Nephron progenitor cell (in vitro differentiated cells): ENCODE results near the gene EPHB3.
A peak's percentile ranks its signal among the peaks of the same experiment; 100 is the strongest.

Experiments used
- DNase-seq: peaks from one replicate; pipeline ENCODE4 v3.0.0; 2021
- H3K27ac Mint-ChIP-seq: 2 replicates; pipeline ENCODE4 v1.8.0; 2021; ENCODE audit warnings: mild to moderate bottlenecking, moderate library complexity, mixed read lengths
- H3K27me3 Mint-ChIP-seq: 2 replicates; pipeline ENCODE4 v1.8.0; 2021; ENCODE audit warnings: mild to moderate bottlenecking, low read depth, mixed read lengths; ENCODE audit not compliant: poor library complexity
- H3K36me3 Mint-ChIP-seq: 2 replicates; pipeline ENCODE4 v1.8.0; 2021; ENCODE audit warnings: low read depth, mixed read lengths
- H3K4me1 Mint-ChIP-seq: 2 replicates; pipeline ENCODE4 v1.8.0; 2021; ENCODE audit warnings: mixed read lengths
- H3K4me3 Mint-ChIP-seq: 2 replicates; pipeline ENCODE4 v1.8.0; 2021; ENCODE audit warnings: mild to moderate bottlenecking, moderate library complexity, mixed read lengths
- H3K9me3 Mint-ChIP-seq: 2 replicates; pipeline ENCODE4 v1.8.0; 2021; ENCODE audit warnings: mild to moderate bottlenecking, moderate library complexity, mixed read lengths
- TF ChIP-seq, protein P1 (sequence below): fragments of 200-600 bp; sonication (generic); IDR thresholded peaks from 2 replicates; pipeline ENCODE4 v1.5.0; 2021; ENCODE audit warnings: antibody characterized with exemption

EPHB3 gene

DNA sequence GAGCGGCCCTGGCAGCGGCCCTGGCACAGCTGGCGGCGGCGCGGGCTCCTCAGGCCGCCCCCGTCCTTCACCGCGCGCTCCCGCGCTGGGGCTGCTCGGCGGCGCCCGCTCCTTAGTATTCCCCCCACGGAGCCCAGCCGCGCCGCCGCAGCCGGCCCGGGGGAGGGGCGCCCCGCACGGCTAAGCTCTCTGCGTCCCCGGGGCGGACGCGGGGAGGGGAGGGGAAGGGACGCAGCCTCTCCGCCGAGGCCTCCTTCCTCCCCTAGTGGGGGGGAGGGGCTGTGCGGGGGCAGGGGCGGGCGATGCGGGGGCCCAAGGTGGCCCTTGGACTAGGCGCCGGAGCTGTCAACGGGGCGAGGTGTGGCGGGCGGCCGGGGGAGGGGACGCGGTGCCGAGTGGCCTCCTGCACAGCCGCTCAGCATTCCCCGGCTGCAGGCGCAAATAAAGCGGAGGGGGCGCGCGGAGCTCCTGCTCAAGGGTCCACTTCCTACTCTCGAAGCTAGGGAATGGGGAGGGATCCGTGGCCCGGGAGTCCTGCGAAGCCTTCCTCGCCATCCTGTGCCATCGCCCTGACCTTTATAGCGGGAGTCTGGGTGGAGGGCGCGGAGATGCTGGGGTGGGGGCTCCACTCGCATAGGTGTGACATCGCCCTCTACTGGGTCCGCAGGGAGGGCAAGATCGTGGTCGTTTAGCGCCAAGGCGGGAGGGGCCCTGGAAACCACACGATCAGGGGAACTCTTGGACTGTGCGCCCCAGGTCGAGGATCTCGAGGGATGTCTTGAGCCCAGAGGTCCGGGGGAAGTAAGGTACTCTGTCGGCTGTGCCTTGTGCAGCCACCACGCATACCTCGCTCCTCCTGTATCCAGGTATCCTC, 22.2 kb downstream of the EPHB3 start:
- H3K36me3 Mint-ChIP-seq = peaks cover 26% of the 10 kb centered on the region
- peaks cover 70% of the 10 kb centered on the region for H3K4me1 Mint-ChIP-seq
- no peaks in the 10 kb centered on the region for H3K9me3 Mint-ChIP-seq
- peak overlapping the region; percentile 92 for H3K27ac Mint-ChIP-seq
- peak; percentile 67 for DNase-seq
- no peaks in the 10 kb centered on the region for H3K27me3 Mint-ChIP-seq
- TF ChIP-seq, protein P1, sequence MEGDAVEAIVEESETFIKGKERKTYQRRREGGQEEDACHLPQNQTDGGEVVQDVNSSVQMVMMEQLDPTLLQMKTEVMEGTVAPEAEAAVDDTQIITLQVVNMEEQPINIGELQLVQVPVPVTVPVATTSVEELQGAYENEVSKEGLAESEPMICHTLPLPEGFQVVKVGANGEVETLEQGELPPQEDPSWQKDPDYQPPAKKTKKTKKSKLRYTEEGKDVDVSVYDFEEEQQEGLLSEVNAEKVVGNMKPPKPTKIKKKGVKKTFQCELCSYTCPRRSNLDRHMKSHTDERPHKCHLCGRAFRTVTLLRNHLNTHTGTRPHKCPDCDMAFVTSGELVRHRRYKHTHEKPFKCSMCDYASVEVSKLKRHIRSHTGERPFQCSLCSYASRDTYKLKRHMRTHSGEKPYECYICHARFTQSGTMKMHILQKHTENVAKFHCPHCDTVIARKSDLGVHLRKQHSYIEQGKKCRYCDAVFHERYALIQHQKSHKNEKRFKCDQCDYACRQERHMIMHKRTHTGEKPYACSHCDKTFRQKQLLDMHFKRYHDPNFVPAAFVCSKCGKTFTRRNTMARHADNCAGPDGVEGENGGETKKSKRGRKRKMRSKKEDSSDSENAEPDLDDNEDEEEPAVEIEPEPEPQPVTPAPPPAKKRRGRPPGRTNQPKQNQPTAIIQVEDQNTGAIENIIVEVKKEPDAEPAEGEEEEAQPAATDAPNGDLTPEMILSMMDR = peak; percentile 15
- peak overlapping the region; percentile 60 for H3K4me3 Mint-ChIP-seq

DNA sequence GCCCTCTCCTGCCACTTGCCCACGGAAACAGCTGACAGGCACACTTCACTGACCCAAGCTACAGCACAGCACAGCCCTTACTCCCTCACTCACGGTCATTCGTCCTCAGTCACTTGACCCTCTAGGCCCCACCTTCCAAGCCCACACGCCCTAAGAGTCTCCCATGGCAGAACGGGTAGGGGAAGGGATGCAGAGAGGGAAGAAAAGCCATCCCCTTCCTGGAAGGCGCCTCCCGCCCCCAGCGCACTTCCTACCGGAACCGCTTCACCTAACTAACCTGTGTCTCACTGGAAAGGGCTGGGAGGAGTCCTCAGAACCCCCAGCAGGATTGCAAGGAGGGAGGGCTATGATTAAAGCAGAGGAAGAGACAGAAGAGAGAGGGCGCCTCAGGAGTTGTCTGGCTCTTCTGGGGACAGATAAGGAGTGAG, 22.9 kb downstream of the EPHB3 start:
- Mint-ChIP-seq H3K9me3 (no peaks in the 10 kb centered on the region), H3K27me3 (no peaks in the 10 kb centered on the region), H3K4me1 (peaks cover 63% of the 10 kb centered on the region), H3K36me3 (peaks cover 19% of the 10 kb centered on the region), H3K27ac (peak overlapping the region; percentile 92), H3K4me3 (peak overlapping the region; percentile 60)
- TF ChIP-seq, protein P1 = no peak
- DNase-seq = no peak

DNA sequence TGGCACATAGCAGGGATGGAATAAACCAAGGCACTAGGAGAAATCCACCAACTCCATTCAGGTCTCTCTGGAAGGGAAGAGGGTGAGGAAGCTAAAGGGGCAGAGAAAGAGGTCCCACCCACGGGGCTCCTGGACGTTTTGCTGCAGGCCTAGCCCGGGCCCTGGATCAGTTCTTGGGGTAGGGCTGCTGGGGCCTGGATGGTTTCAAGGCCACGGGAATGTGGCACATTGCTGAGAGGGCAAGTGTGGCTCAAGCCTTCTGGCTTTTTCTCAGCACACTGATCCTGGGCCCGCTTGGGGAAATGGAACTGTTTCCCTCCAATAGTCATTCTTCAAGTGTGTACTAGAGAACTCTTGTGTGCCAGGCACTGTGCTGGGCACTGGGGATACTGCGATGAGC, 24.0 kb downstream of the EPHB3 start:
- Mint-ChIP-seq H3K27ac (no peak overlapping the region), H3K4me1 (peaks cover 54% of the 10 kb centered on the region), H3K36me3 (peaks cover 8% of the 10 kb centered on the region), H3K4me3 (no peak overlapping the region), H3K27me3 (no peaks in the 10 kb centered on the region), H3K9me3 (no peaks in the 10 kb centered on the region)
- no peak for DNase-seq
- TF ChIP-seq, protein P1 = no peak

DNA sequence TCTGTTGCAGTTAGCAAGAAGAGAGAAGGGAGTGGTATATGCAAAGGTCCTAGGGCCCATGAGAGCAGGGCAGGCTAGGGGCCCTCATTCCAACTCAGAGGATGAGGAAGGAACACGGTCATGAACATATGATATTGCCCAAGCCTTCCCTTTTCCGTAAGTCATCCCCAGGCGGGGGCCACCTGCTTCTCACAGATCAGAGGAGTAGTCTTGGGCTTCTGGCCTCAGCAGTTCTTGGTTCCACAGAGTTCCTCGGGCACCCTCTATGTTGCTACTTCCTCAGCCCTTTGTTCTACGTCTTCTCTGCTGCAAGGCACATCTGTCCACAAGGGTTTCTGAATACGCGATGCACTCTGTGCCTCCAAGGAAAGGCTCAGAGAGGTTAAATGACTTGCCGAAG, 25.3 kb downstream of the EPHB3 start:
- H3K27me3 Mint-ChIP-seq = no peaks in the 10 kb centered on the region
- H3K27ac Mint-ChIP-seq = no peak overlapping the region
- no peak for DNase-seq
- peaks cover 50% of the 10 kb centered on the region for H3K4me1 Mint-ChIP-seq
- TF ChIP-seq, protein P1 = no peak
- H3K9me3 Mint-ChIP-seq = no peaks in the 10 kb centered on the region
- H3K36me3 Mint-ChIP-seq = no peaks in the 10 kb centered on the region
- no peak overlapping the region for H3K4me3 Mint-ChIP-seq

DNA sequence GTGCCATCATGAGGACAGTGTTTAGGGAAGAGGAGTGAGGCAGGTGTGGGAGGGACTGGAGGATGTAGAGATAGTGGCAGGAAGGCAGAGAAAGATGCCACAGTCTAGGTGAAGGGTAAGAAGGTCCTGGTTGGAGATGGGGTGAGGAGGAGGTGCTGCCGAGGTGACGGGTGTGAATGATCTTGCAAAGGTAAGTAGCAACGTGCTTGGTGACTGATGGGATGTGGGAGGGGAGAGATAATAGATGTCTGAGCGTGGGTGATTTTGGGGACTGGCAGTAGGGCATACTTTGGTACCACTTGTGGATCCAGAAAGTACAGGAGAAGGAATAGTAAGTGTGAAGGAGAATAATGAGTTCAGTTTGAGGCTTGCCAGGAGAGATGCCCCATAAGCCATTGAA, 27.2 kb downstream of the EPHB3 start:
- H3K9me3 Mint-ChIP-seq = no peaks in the 10 kb centered on the region
- no peak overlapping the region for H3K4me3 Mint-ChIP-seq
- TF ChIP-seq, protein P1 = no peak
- H3K27ac Mint-ChIP-seq = no peak overlapping the region
- no peaks in the 10 kb centered on the region for H3K27me3 Mint-ChIP-seq
- peaks cover 55% of the 10 kb centered on the region for H3K4me1 Mint-ChIP-seq
- no peak for DNase-seq
- no peaks in the 10 kb centered on the region for H3K36me3 Mint-ChIP-seq

DNA sequence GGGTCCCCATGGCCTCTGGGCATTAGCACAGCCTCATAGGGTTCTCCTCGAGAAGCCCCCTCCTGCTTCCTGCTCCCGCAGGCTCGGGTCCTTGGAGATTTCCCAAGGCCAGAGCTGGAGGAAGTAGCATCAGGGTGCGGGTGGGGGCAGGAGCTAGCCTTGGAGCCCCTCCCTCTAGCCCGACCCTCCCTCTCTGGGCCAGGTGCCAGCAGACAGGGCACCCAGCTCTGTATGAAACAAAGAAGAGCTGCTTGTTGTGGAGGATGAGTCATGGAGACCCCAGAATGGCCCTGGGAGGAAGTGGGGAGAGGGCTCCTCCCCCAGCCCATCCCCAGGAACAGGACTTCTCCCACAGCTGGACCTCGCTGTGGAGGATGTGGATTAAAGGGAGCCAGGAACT, 29.2 kb downstream of the EPHB3 start:
- no peak for DNase-seq
- no peak overlapping the region for H3K4me3 Mint-ChIP-seq
- no peaks in the 10 kb centered on the region for H3K36me3 Mint-ChIP-seq
- TF ChIP-seq, protein P1 = no peak
- no peaks in the 10 kb centered on the region for H3K9me3 Mint-ChIP-seq
- no peaks in the 10 kb centered on the region for H3K27me3 Mint-ChIP-seq
- H3K27ac Mint-ChIP-seq = no peak overlapping the region
- H3K4me1 Mint-ChIP-seq = peaks cover 58% of the 10 kb centered on the region
